ENCODE data around the gene DUSP18.

DNA sequence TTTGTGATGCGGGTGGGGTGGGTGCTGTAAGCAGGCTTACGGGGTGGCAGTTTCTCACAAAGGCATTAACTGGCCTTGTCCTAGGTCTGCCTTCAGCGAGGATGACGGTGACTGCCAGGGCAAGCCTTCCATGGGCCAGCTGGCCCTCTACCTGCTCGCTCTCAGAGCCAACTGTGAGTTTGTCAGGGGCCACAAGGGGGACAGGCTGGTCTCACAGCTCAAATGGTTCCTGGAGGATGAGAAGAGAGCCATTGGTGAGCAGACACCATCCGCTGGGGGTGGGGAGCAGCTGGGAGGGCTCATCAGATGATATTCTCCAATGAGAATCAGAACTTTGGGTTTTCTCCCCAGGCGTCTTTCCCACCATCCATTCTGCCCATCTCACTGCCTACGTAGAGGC is 54.9 kb downstream of the DUSP18 start:
- TF ChIP-seq SIX5 (IDR thresholded peaks at IDR 0.05; ENCODE audit: borderline replicate concordance in 1 of 2, insufficient read depth in 1 of 2, low read depth in 1 of 2, low read length in 2 of 2), result no peak
- TF ChIP-seq PYGO2 (tag; IDR thresholded peaks at IDR 0.05), result no peak
- no peak for TF ChIP-seq CHCHD3 (CRISPR knock-in tag; IDR thresholded peaks at IDR 0.05)
- TF ChIP-seq CC2D1A (IDR thresholded peaks at IDR 0.05), result no peak
- TF ChIP-seq ZNF347 (CRISPR knock-in tag; IDR thresholded peaks at IDR 0.05; ENCODE audit: low read depth), result no peak
- no peak for TF ChIP-seq RCOR1 (IDR thresholded peaks at IDR 0.05; ENCODE audit: borderline replicate concordance in 1 of 2, low read depth in 2 of 2, low read length in 2 of 2)
- TF ChIP-seq, protein P1, sequence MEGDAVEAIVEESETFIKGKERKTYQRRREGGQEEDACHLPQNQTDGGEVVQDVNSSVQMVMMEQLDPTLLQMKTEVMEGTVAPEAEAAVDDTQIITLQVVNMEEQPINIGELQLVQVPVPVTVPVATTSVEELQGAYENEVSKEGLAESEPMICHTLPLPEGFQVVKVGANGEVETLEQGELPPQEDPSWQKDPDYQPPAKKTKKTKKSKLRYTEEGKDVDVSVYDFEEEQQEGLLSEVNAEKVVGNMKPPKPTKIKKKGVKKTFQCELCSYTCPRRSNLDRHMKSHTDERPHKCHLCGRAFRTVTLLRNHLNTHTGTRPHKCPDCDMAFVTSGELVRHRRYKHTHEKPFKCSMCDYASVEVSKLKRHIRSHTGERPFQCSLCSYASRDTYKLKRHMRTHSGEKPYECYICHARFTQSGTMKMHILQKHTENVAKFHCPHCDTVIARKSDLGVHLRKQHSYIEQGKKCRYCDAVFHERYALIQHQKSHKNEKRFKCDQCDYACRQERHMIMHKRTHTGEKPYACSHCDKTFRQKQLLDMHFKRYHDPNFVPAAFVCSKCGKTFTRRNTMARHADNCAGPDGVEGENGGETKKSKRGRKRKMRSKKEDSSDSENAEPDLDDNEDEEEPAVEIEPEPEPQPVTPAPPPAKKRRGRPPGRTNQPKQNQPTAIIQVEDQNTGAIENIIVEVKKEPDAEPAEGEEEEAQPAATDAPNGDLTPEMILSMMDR (IDR thresholded peaks at IDR 0.05 in 2 of 3, conservative IDR thresholded peaks at IDR 0.05 in 1 of 3; ENCODE audit: insufficient read depth in 2 of 3, low read depth in 1 of 3, low read length in 3 of 3), result peak in 1 of 3 experiments; percentile 24; a peak in 1 of 6 replicates

Measured in K562 (cell line).